ENCODE measurements around the gene FAM237A.

Gene FAM237A

DNA sequence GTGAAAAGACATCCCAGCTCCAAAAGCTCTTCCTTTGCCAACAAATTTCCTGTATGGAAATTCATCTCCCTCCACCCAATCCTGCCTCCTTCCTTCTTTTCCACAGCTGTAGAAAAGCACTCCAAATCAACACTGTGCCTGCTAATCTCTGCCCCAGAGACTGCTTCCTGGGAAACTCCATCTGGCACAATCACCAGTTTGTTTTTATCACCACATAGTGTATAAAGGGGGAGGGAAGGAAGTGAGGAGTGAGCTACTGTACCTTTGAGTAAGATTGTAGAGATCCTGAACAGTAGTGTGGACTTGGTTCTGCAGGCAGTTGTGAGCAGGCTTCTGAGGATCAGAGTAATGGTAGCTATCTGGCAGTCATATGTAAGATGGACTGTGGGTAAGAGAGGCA is 14.7 kb upstream of the FAM237A start:
- POLR2A ChIA-PET, result no interaction called here
- TF ChIP-seq L3MBTL2 (conservative IDR thresholded peaks at IDR 0.05), result no peak
- TF ChIP-seq BHLHE40 (IDR thresholded peaks at IDR 0.05; ENCODE audit: borderline replicate concordance), result no peak
- no peak for TF ChIP-seq FOXK2 (IDR thresholded peaks at IDR 0.05)
- no peak for TF ChIP-seq LEF1 (IDR thresholded peaks at IDR 0.05; ENCODE audit: borderline replicate concordance)
- TF ChIP-seq FOXM1 (IDR thresholded peaks at IDR 0.05; ENCODE audit: borderline replicate concordance), result no peak
- no peak for TF ChIP-seq CTBP1 (IDR thresholded peaks at IDR 0.05; ENCODE audit: borderline replicate concordance)
- no peak for TF ChIP-seq TARDBP (IDR thresholded peaks at IDR 0.05)
- TF ChIP-seq NFRKB (IDR thresholded peaks at IDR 0.05), result no peak
- no peak for TF ChIP-seq FOXA1 (IDR thresholded peaks at IDR 0.05)

DNA sequence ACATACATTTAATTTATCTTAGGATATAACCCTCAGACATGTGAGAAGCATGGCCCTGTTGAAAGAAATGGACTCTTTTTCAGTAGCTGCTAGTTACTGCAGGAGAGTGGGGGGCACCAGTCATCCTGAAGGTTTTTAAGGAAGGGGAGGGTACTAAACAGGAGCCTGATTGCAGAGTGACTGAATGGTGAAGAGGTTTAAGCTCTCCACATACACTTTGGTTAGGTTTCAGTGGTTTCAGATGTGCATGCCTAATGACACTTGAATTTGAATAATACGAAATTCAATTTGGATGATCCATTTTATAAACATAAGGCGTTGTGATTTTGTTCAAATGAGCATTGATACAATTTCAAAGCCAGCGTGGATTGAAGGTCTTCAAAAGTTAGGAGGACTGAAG is 10.9 kb upstream of the FAM237A start:
- POLR2A ChIA-PET, result no interaction called here
- CTCF ChIA-PET, result no interaction called here
- no peak for DNase-seq (ENCODE audit: extremely low spot score)
- TF ChIP-seq NFRKB (IDR thresholded peaks at IDR 0.05) (no peak), SP1 (IDR thresholded peaks at IDR 0.05) (no peak), L3MBTL2 (conservative IDR thresholded peaks at IDR 0.05) (no peak), ELF4 (IDR thresholded peaks at IDR 0.05) (no peak), HDGF (IDR thresholded peaks at IDR 0.05; ENCODE audit: borderline replicate concordance) (no peak), LEF1 (IDR thresholded peaks at IDR 0.05; ENCODE audit: borderline replicate concordance) (no peak), FOXK2 (IDR thresholded peaks at IDR 0.05) (no peak), CTBP1 (IDR thresholded peaks at IDR 0.05; ENCODE audit: borderline replicate concordance) (no peak), ZNF384 (IDR thresholded peaks at IDR 0.05) (no peak), TARDBP (IDR thresholded peaks at IDR 0.05) (no peak)

More for the DNA sequence above, 14.7 kb upstream of the FAM237A start:
- CTCF ChIA-PET, result no interaction called here
- no peak for DNase-seq (ENCODE audit: extremely low spot score)

DNA sequence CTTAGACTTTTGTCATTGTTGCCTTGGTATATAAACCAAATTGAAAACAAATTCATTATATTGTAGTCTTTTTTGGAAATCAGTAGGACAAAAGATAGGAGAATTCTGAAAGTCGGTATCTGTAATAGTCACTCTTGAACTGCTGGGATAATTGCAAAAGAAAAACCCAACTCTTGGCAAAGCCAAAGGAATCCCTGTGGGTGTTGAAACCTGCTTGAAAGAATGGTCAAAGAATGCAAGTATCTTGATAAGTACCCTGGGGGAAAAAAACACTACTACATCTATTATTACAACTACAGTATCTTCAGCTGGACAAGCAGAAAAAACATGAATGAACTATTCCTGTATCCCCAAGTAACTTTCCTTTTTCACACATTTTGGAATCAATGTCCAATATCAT is 7.3 kb upstream of the FAM237A start:
- ChIA-PET POLR2A (no interaction called here), CTCF (no interaction called here)
- no peak for DNase-seq (ENCODE audit: extremely low spot score)
- TF ChIP-seq ELF4 (IDR thresholded peaks at IDR 0.05) (no peak), ZNF384 (IDR thresholded peaks at IDR 0.05) (no peak), HDGF (IDR thresholded peaks at IDR 0.05; ENCODE audit: borderline replicate concordance) (no peak), FOXK2 (IDR thresholded peaks at IDR 0.05) (no peak), BHLHE40 (IDR thresholded peaks at IDR 0.05; ENCODE audit: borderline replicate concordance) (no peak), L3MBTL2 (conservative IDR thresholded peaks at IDR 0.05) (no peak), ARNT (IDR thresholded peaks at IDR 0.05) (no peak), LEF1 (IDR thresholded peaks at IDR 0.05; ENCODE audit: borderline replicate concordance) (no peak), FOXA1 (IDR thresholded peaks at IDR 0.05) (no peak), NFRKB (IDR thresholded peaks at IDR 0.05) (no peak), FOXM1 (IDR thresholded peaks at IDR 0.05; ENCODE audit: borderline replicate concordance) (no peak)
- TF ChIP-seq, protein P1, sequence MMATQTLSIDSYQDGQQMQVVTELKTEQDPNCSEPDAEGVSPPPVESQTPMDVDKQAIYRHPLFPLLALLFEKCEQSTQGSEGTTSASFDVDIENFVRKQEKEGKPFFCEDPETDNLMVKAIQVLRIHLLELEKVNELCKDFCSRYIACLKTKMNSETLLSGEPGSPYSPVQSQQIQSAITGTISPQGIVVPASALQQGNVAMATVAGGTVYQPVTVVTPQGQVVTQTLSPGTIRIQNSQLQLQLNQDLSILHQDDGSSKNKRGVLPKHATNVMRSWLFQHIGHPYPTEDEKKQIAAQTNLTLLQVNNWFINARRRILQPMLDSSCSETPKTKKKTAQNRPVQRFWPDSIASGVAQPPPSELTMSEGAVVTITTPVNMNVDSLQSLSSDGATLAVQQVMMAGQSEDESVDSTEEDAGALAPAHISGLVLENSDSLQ (IDR thresholded peaks at IDR 0.05), result no peak

DNA sequence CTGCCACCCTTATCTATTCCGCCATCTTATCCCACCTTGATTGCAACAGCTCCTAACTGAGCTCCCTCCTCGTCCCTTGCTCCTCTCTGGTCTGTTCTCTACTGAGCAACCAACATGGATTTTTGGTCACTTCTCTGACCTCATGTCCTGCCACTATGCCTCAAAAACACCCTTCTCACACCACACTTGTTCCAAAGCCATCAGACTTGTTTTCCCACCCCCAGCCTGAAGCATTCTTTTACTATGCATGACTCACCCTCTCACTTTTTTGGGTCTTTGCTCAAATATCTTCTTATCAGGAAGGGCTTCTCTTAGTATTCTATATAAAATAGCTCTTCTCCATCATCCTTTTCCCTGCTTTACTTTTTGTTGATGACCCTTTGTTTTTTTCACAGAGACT is 2.7 kb upstream of the FAM237A start:
- ChIA-PET CTCF (no interaction called here), POLR2A (no interaction called here)
- TF ChIP-seq L3MBTL2 (conservative IDR thresholded peaks at IDR 0.05), result no peak
- no peak for TF ChIP-seq ELF4 (IDR thresholded peaks at IDR 0.05)
- no peak for TF ChIP-seq ZNF384 (IDR thresholded peaks at IDR 0.05)
- no peak for TF ChIP-seq LEF1 (IDR thresholded peaks at IDR 0.05; ENCODE audit: borderline replicate concordance)
- no peak for TF ChIP-seq FOXA1 (IDR thresholded peaks at IDR 0.05)
- TF ChIP-seq SP1 (IDR thresholded peaks at IDR 0.05), result no peak
- no peak for TF ChIP-seq HDGF (IDR thresholded peaks at IDR 0.05; ENCODE audit: borderline replicate concordance)
- TF ChIP-seq, protein P1 (IDR thresholded peaks at IDR 0.05), result no peak
- TF ChIP-seq FOXM1 (IDR thresholded peaks at IDR 0.05; ENCODE audit: borderline replicate concordance), result no peak
- no peak for TF ChIP-seq BHLHE40 (IDR thresholded peaks at IDR 0.05; ENCODE audit: borderline replicate concordance)
- no peak for TF ChIP-seq CTBP1 (IDR thresholded peaks at IDR 0.05; ENCODE audit: borderline replicate concordance)
- no peak for TF ChIP-seq SUZ12 (IDR thresholded peaks at IDR 0.05)
- no peak for TF ChIP-seq NFRKB (IDR thresholded peaks at IDR 0.05)
- TF ChIP-seq ARNT (IDR thresholded peaks at IDR 0.05), result no peak
- TF ChIP-seq FOXK2 (IDR thresholded peaks at IDR 0.05), result no peak
- TF ChIP-seq TARDBP (IDR thresholded peaks at IDR 0.05), result no peak
- DNase-seq (ENCODE audit: extremely low spot score), result no peak

DNA sequence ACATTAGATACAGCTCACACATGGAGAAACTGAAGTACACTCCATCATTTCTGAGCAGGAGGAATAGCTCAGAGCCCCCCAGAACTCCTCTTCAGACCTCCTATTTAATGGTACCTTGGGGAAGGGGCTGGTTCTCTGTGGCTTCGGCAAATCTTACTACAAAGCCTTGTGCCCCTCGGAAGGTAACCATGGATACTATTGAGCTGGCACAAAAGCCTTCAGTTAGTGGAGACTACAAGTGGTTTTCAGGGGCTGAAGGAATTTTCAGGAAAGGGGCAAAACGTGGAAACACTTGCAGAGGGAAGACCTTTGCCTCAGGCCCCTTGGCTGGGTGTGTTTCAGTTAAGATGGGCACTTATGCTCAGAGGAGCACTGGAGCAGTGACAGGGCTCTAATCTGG is 1.1 kb upstream of the FAM237A start:
- CTCF ChIA-PET, result no interaction called here
- POLR2A ChIA-PET, result no interaction called here
- no peak for TF ChIP-seq ARNT (IDR thresholded peaks at IDR 0.05)
- TF ChIP-seq LEF1 (IDR thresholded peaks at IDR 0.05; ENCODE audit: borderline replicate concordance), result no peak
- no peak for DNase-seq (ENCODE audit: extremely low spot score)

DNA sequence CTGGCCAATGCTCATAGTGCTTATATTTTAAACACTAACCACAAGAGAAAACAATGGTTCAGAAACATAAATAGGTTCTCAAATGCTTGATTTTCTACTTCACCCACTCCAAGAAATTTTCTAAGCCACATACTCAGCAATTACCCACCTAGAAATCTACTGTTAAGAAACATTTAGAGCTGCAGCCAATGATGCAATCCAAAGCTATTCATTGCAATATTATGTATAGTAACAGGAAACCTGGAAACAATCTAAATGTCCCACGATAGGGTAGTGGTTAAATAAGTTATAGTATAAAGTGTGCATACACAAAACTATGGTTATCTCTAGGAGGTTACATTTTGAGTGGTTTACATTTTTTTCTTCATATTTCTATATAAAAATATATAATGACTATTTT is 5.7 kb downstream of the FAM237A start:
- ChIA-PET CTCF (interaction anchor here (0.8 kb wide), 1 partner anchor 610 kb away, joined by 3 read pairs; no protein-coding TSS in a partner anchor), POLR2A (no interaction called here)

DNA sequence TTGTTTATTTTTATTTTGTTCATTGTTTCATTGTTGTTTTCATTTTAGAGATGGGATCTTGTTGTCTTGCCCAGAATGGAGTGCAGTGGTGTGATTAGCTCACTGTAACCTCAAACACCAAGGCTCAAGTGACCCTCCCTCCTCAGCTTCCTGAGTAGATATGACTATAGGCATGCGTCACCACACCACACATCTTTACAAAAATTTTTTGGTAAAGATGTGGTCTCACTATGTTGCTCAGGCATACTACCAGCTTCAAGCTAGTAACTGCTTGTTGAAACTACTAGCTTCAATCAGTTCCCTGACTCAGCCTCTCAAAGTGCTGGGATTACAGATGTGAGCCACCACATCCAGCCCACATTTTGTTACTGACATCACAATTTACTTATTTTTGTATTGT is 14.8 kb downstream of the FAM237A start:
- CTCF ChIA-PET, result no interaction called here
- POLR2A ChIA-PET, result no interaction called here
- no peak for DNase-seq (ENCODE audit: extremely low spot score)
- TF ChIP-seq HDGF (IDR thresholded peaks at IDR 0.05; ENCODE audit: borderline replicate concordance) (no peak), FOXM1 (IDR thresholded peaks at IDR 0.05; ENCODE audit: borderline replicate concordance) (no peak), FOXA1 (IDR thresholded peaks at IDR 0.05) (no peak), ELF4 (IDR thresholded peaks at IDR 0.05) (no peak), CTBP1 (IDR thresholded peaks at IDR 0.05; ENCODE audit: borderline replicate concordance) (no peak), L3MBTL2 (conservative IDR thresholded peaks at IDR 0.05) (no peak), BHLHE40 (IDR thresholded peaks at IDR 0.05; ENCODE audit: borderline replicate concordance) (no peak), TARDBP (IDR thresholded peaks at IDR 0.05) (no peak), SP1 (IDR thresholded peaks at IDR 0.05) (no peak), ZNF384 (IDR thresholded peaks at IDR 0.05) (no peak), FOXK2 (IDR thresholded peaks at IDR 0.05) (no peak), LEF1 (IDR thresholded peaks at IDR 0.05; ENCODE audit: borderline replicate concordance) (no peak), NFRKB (IDR thresholded peaks at IDR 0.05) (no peak)
- TF ChIP-seq, protein P1 (IDR thresholded peaks at IDR 0.05), result no peak

More for the DNA sequence above, 5.7 kb downstream of the FAM237A start:
- DNase-seq (ENCODE audit: extremely low spot score), result no peak
- TF ChIP-seq NFRKB (IDR thresholded peaks at IDR 0.05), result no peak
- TF ChIP-seq FOXK2 (IDR thresholded peaks at IDR 0.05), result no peak
- no peak for TF ChIP-seq ZNF384 (IDR thresholded peaks at IDR 0.05)
- no peak for TF ChIP-seq HDGF (IDR thresholded peaks at IDR 0.05; ENCODE audit: borderline replicate concordance)
- no peak for TF ChIP-seq LEF1 (IDR thresholded peaks at IDR 0.05; ENCODE audit: borderline replicate concordance)
- TF ChIP-seq L3MBTL2 (conservative IDR thresholded peaks at IDR 0.05), result no peak

Measured in HEK293T (cell line).